ENCODE measurements around the gene ZNHIT3. TPM values are rescaled to one million over a fixed set of nuclear protein-coding genes. Genes with fewer than 3 reads are reported as not detected.

The ZNHIT3 gene
- total and polyA plus RNA-seq, 2 of the 4 experiments (the other 2 are of a cell fraction), result 27.8 to 52.3 TPM

GRCh38 chr17:36463916-36464764 is 22.3 kb upstream of the ZNHIT3 start:
- no peak overlapping the region for H3K14ac ChIP-seq (replicated peaks; ENCODE audit: low read depth, low read length)
- no peak overlapping the region for H3K23ac ChIP-seq (ENCODE audit: low read depth, low read length)
- no peak overlapping the region for H3K18ac ChIP-seq (ENCODE audit: low read depth, low read length)
- no peak overlapping the region for H3K9ac ChIP-seq (ENCODE audit: low read depth, low read length)
- ATAC-seq (ENCODE audit: low read depth) (peak; percentile 100), DNase-seq (peak; percentile 67)
- CTCF ChIA-PET, result no interaction called here
- H4K8ac ChIP-seq (ENCODE audit: low read depth in 2 of 2, low read length in 2 of 2), result no peak overlapping the region
- no peak overlapping the region for H3K4me2 ChIP-seq (ENCODE audit: low read depth, low read length)
- peak overlapping the region; percentile 55 for H2AK9ac ChIP-seq (replicated peaks; ENCODE audit: low read depth, low read length, poor library complexity)
- no peak overlapping the region for H2BK15ac ChIP-seq (ENCODE audit: low read depth, low read length)
- no peaks in the 10 kb centered on the region for H3K79me1 ChIP-seq (ENCODE audit: low read depth in 1 of 2, low read length in 2 of 2)
- no peak overlapping the region for H2BK120ac ChIP-seq (ENCODE audit: low read depth, low read length)
- H3K4me1 ChIP-seq (ENCODE audit: control insufficient read depth, insufficient read depth, low read length), result no peaks in the 10 kb centered on the region
- H3K9me1 ChIP-seq (ENCODE audit: insufficient read depth, low read length), result no peaks in the 10 kb centered on the region
- H3K27me3 ChIP-seq (ENCODE audit: control insufficient read depth, insufficient read depth, low read length), result peaks cover 7% of the 10 kb centered on the region
- no peak overlapping the region for H2BK20ac ChIP-seq (ENCODE audit: low read depth, low read length)
- no peaks in the 10 kb centered on the region for H4K20me1 ChIP-seq (ENCODE audit: insufficient read depth, low read length)
- WGBS, 2 experiments (ENCODE audit: extremely low coverage in 2 of 2, insufficient read length in 1 of 2), result 7% methylated on average over 3 of the region's 54 CpGs; no CpG with 5 or more reads in 1 of the 2 experiments
- no peaks in the 10 kb centered on the region for H3K9me3 ChIP-seq (ENCODE audit: control insufficient read depth, insufficient read depth, low read length)
- in situ Hi-C loops (cut with MboI; ENCODE audit: low sequenced_read_pairs), result loop anchor here (25.0 kb wide), 1 partner anchor 252 kb away; the partner anchor contains the start of gene CCL4L2
- H4K91ac ChIP-seq (ENCODE audit: insufficient read depth, low read depth, low read length), result no peak overlapping the region
- no peak overlapping the region for H2AK5ac ChIP-seq (ENCODE audit: low read depth, low read length)
- dilution Hi-C loops (cut with HindIII; ENCODE audit: low sequenced_read_pairs, unreplicated experiment), result no loop called here
- H3K4me3 ChIP-seq (ENCODE audit: insufficient read depth, low read depth, low read length), result no peak overlapping the region
- no peak overlapping the region for H2BK5ac ChIP-seq (ENCODE audit: low read depth, low read length, poor library complexity, severe bottlenecking)
- no peak overlapping the region for H4K5ac ChIP-seq (ENCODE audit: low read depth, low read length)
- no peak overlapping the region for H3K27ac ChIP-seq (ENCODE audit: insufficient read depth, low read length)
- intact Hi-C loops (cut with micrococcal nuclease), result no loop called here
- H3K56ac ChIP-seq (ENCODE audit: extremely low read depth, insufficient read depth, low read length), result no peak overlapping the region
- BruUV-seq (replicated peaks), result no TSS peak
- H3K36me3 ChIP-seq (ENCODE audit: control insufficient read depth, insufficient read depth, low read length), result no peaks in the 10 kb centered on the region
- H2AFZ ChIP-seq (replicated peaks; ENCODE audit: low read length, poor library complexity), result peak overlapping the region; percentile 70
- POLR2A ChIA-PET (ENCODE audit: unreplicated experiment), result no interaction called here
- H3K4ac ChIP-seq (ENCODE audit: low read depth, low read length), result no peak overlapping the region
- TF ChIP-seq ELK1 (IDR thresholded peaks at IDR 0.05; ENCODE audit: borderline replicate concordance, low read depth, low read length) (no peak), RFX5 (IDR thresholded peaks at IDR 0.05; ENCODE audit: low read depth, low read length) (no peak), RAD21 (IDR thresholded peaks at IDR 0.05; ENCODE audit: low read length) (no peak), FOS (IDR thresholded peaks at IDR 0.05; ENCODE audit: low read depth, low read length) (no peak), RCOR1 (IDR thresholded peaks at IDR 0.05; ENCODE audit: insufficient replicate concordance, low read length) (peak; percentile 39), SMC3 (IDR thresholded peaks at IDR 0.05; ENCODE audit: low read depth, low read length) (no peak), MAFK (IDR thresholded peaks at IDR 0.05; ENCODE audit: low read depth, low read length) (peak; percentile 62; the same call in 1 of the 2 replicates), BHLHE40 (IDR thresholded peaks at IDR 0.05; ENCODE audit: low read depth, low read length) (0 out of 2 replicates have a peak, but pooled peaks have one; percentile 16), CTCF (conservative IDR thresholded peaks at IDR 0.05; ENCODE audit: low read depth, low read length) (peak; percentile 18; the same call in 1 of the 2 replicates), CEBPB (IDR thresholded peaks at IDR 0.05; ENCODE audit: low read depth, low read length) (no peak), MAZ (IDR thresholded peaks at IDR 0.05; ENCODE audit: borderline replicate concordance, low read depth, low read length) (peak; percentile 27; the same call in 1 of the 2 replicates), MXI1 (IDR thresholded peaks at IDR 0.05; ENCODE audit: borderline replicate concordance, low read depth, low read length) (peak; percentile 49; the same call in 1 of the 2 replicates), POLR2A (IDR thresholded peaks at IDR 0.05; ENCODE audit: low read depth, low read length) (no peak)
- TF ChIP-seq, protein P1, sequence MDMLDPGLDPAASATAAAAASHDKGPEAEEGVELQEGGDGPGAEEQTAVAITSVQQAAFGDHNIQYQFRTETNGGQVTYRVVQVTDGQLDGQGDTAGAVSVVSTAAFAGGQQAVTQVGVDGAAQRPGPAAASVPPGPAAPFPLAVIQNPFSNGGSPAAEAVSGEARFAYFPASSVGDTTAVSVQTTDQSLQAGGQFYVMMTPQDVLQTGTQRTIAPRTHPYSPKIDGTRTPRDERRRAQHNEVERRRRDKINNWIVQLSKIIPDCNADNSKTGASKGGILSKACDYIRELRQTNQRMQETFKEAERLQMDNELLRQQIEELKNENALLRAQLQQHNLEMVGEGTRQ (IDR thresholded peaks at IDR 0.05; ENCODE audit: low read depth, low read length), result no peak

Measured in IMR-90 (cell line).